Inflammatory macrophage (primary cell): ENCODE data around the gene COL5A2.

Experiments used
- DNase-seq, 2 donors: peaks; one replicate each; pipeline ENCODE4 v3.0.0-alpha.2; 2020 to 2022

The COL5A2 gene

GRCh38 chr2:189178726-189179569 is 613 bp downstream of the COL5A2 start:
- DNase-seq, result no peak

- no peak for DNase-seq
Observed at GRCh38 chr2:189178054-189178453, 1.5 kb downstream of the COL5A2 start.

- DNase-seq, result no peak
Observed at GRCh38 chr2:189177251-189177840, 2.2 kb downstream of the COL5A2 start.

GRCh38 chr2:189176516-189176915 is 3.0 kb downstream of the COL5A2 start:
- no peak for DNase-seq

GRCh38 chr2:189175869-189176433 is 3.6 kb downstream of the COL5A2 start:
- no peak for DNase-seq

GRCh38 chr2:189171956-189172609 is 7.5 kb downstream of the COL5A2 start:
- DNase-seq, result no peak

- no peak for DNase-seq
Observed at GRCh38 chr2:189168856-189169499, 10.6 kb downstream of the COL5A2 start.

GRCh38 chr2:189165656-189166380 is 13.7 kb downstream of the COL5A2 start:
- DNase-seq, result no peak

GRCh38 chr2:189164746-189165145 is 14.8 kb downstream of the COL5A2 start:
- no peak for DNase-seq

- no peak for DNase-seq
Observed at GRCh38 chr2:189163889-189164288, 15.7 kb downstream of the COL5A2 start.

- no peak for DNase-seq
Observed at GRCh38 chr2:189162566-189162965, 17.0 kb downstream of the COL5A2 start.

GRCh38 chr2:189161894-189162293 is 17.7 kb downstream of the COL5A2 start:
- DNase-seq, result no peak

- DNase-seq, result no peak
Observed at GRCh38 chr2:189159717-189160116, 19.8 kb downstream of the COL5A2 start.

GRCh38 chr2:189159273-189159672 is 20.3 kb downstream of the COL5A2 start:
- no peak for DNase-seq

- DNase-seq, result no peak
Observed at GRCh38 chr2:189157939-189158338, 21.6 kb downstream of the COL5A2 start.

- no peak for DNase-seq
Observed at GRCh38 chr2:189157456-189157855, 22.1 kb downstream of the COL5A2 start.

GRCh38 chr2:189155795-189156194 is 23.8 kb downstream of the COL5A2 start:
- no peak for DNase-seq

- DNase-seq, result no peak
Observed at GRCh38 chr2:189153619-189154018, 25.9 kb downstream of the COL5A2 start.

- DNase-seq, result no peak
Observed at GRCh38 chr2:189152483-189152882, 27.1 kb downstream of the COL5A2 start.

GRCh38 chr2:189151906-189152305 is 27.7 kb downstream of the COL5A2 start:
- DNase-seq, result no peak

GRCh38 chr2:189150033-189150432 is 29.5 kb downstream of the COL5A2 start:
- DNase-seq, result no peak

- DNase-seq, result no peak
Observed at GRCh38 chr2:189147989-189148388, 31.6 kb downstream of the COL5A2 start.
